Measurements from ENCODE around the gene KLHL24. TPM values are rescaled to one million over a fixed set of nuclear protein-coding genes. Genes with fewer than 3 reads are reported as not detected.

Gene KLHL24
- polyA plus RNA-seq, 1 donor (not counting 4 experiments of a cell fraction or from before 2014, with no cell fraction given): 12.0 TPM

DNA sequence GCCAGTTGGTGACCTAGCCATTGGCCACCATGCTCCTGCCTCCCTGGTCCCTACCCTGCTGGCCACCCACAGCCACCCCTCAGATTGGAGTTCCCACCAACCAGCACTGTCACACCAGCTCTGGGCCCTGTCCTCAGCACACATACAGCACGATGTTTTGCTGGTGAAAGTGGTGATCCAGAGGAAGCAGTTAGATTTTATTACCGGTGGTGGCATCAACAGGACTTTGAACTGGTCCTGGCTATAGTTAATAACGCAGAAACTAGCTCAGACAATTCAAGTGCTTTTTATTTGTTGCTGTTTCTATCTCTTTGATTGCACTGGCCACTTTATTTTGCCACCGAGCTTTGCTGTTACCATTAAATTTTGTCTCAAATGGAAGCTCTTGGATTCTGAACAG, 16.4 kb upstream of the KLHL24 start:
- H3K4me2 ChIP-seq (ENCODE audit: control insufficient read depth, extremely low read depth, insufficient read depth, low read depth, low read length): no peak overlapping the region
- no peaks in the 10 kb centered on the region for H3K9me3 ChIP-seq (ENCODE audit: control insufficient read depth, low read depth, low read length)
- no peak for TF ChIP-seq EZH2 (IDR thresholded peaks at IDR 0.05; ENCODE audit: low read length)
- TF ChIP-seq, protein P1, sequence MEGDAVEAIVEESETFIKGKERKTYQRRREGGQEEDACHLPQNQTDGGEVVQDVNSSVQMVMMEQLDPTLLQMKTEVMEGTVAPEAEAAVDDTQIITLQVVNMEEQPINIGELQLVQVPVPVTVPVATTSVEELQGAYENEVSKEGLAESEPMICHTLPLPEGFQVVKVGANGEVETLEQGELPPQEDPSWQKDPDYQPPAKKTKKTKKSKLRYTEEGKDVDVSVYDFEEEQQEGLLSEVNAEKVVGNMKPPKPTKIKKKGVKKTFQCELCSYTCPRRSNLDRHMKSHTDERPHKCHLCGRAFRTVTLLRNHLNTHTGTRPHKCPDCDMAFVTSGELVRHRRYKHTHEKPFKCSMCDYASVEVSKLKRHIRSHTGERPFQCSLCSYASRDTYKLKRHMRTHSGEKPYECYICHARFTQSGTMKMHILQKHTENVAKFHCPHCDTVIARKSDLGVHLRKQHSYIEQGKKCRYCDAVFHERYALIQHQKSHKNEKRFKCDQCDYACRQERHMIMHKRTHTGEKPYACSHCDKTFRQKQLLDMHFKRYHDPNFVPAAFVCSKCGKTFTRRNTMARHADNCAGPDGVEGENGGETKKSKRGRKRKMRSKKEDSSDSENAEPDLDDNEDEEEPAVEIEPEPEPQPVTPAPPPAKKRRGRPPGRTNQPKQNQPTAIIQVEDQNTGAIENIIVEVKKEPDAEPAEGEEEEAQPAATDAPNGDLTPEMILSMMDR (optimal IDR thresholded peaks at IDR 0.05 in 1 of 3, IDR thresholded peaks at IDR 0.05 in 1 of 3, conservative IDR thresholded peaks at IDR 0.05 in 1 of 3; ENCODE audit: extremely low read depth in 1 of 3, insufficient read depth in 2 of 3, low read length in 3 of 3): no peak
- no peak overlapping the region for H2AFZ ChIP-seq (ENCODE audit: control insufficient read depth, low read length)
- H3K4me3 ChIP-seq (ENCODE audit: control insufficient read depth in 2 of 3, extremely low read depth in 1 of 3, insufficient read depth in 2 of 3, low read depth in 1 of 3, low read length in 3 of 3): no peak overlapping the region
- no peaks in the 10 kb centered on the region for H4K20me1 ChIP-seq (ENCODE audit: control insufficient read depth, extremely low read depth, insufficient read depth, low read length)
- H3K79me2 ChIP-seq (ENCODE audit: control insufficient read depth, insufficient read depth, low read length): no peaks in the 10 kb centered on the region
- no peak for FAIRE-seq
- H3K27ac ChIP-seq (ENCODE audit: control insufficient read depth, insufficient read depth, low read length): no peak overlapping the region
- no peak overlapping the region for H3K9ac ChIP-seq (ENCODE audit: control insufficient read depth, extremely low read depth, insufficient read depth, low read length)
- H3K9me1 ChIP-seq (ENCODE audit: control insufficient read depth, extremely low read depth, insufficient read depth, low read length): no peaks in the 10 kb centered on the region
- no peak for DNase-seq (ENCODE audit: low read depth, low spot score)
- dilution Hi-C loops (cut with MboI; ENCODE audit: extremely low pct_ligation_motif_present, low sequenced_read_pairs): no loop called here
- H3K36me3 ChIP-seq (ENCODE audit: control insufficient read depth in 2 of 2, extremely low read depth in 1 of 2, insufficient read depth in 2 of 2, low read length in 2 of 2): no peaks in the 10 kb centered on the region
- H3K4me1 ChIP-seq (ENCODE audit: control insufficient read depth, extremely low read depth, insufficient read depth, low read length): no peaks in the 10 kb centered on the region
- H3K27me3 ChIP-seq (ENCODE audit: control insufficient read depth, extremely low read depth, insufficient read depth, low read length): no peaks in the 10 kb centered on the region

DNA sequence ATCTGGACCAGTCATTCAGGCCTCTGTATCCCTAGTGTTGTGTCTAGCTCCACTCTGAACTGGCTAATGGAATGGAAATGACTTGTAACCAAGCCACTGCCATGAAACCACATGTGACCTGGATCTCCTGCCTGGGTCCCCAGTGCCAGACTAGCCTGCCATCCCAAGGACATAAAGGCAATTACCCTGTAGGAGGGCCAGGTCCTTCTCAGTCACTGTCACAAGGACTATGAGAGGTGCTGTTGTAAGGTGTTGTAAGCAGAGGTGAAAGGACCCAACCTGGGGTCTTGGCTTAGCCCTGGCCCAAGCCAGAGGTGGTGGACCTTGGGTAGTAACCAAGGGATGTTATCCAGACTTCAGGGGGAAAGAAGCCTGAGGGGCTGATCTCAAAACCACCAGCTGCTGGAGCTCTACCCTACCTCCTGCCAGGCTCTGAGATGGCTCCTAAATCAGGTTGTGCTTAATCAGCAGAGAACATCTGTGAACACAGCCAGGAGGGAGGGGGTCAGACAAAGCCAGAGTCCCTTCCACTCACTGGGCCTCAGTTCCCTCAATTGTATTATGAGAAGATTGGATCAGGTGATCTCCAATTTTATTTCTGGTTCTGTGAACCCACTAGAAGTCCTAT, 15.7 kb upstream of the KLHL24 start:
- H3K27ac ChIP-seq (ENCODE audit: control insufficient read depth, insufficient read depth, low read length): no peak overlapping the region
- H3K36me3 ChIP-seq (ENCODE audit: control insufficient read depth in 2 of 2, extremely low read depth in 1 of 2, insufficient read depth in 2 of 2, low read length in 2 of 2): no peaks in the 10 kb centered on the region
- H3K4me1 ChIP-seq (ENCODE audit: control insufficient read depth, extremely low read depth, insufficient read depth, low read length): no peaks in the 10 kb centered on the region
- no peaks in the 10 kb centered on the region for H3K9me1 ChIP-seq (ENCODE audit: control insufficient read depth, extremely low read depth, insufficient read depth, low read length)
- dilution Hi-C loops (cut with MboI; ENCODE audit: extremely low pct_ligation_motif_present, low sequenced_read_pairs): no loop called here
- H4K20me1 ChIP-seq (ENCODE audit: control insufficient read depth, extremely low read depth, insufficient read depth, low read length): no peaks in the 10 kb centered on the region
- H3K27me3 ChIP-seq (ENCODE audit: control insufficient read depth, extremely low read depth, insufficient read depth, low read length): no peaks in the 10 kb centered on the region
- DNase-seq (ENCODE audit: low read depth, low spot score): no peak
- no peaks in the 10 kb centered on the region for H3K9me3 ChIP-seq (ENCODE audit: control insufficient read depth, low read depth, low read length)
- no peak overlapping the region for H3K4me2 ChIP-seq (ENCODE audit: control insufficient read depth, extremely low read depth, insufficient read depth, low read depth, low read length)
- no peak overlapping the region for H3K4me3 ChIP-seq (ENCODE audit: control insufficient read depth in 2 of 3, extremely low read depth in 1 of 3, insufficient read depth in 2 of 3, low read depth in 1 of 3, low read length in 3 of 3)
- FAIRE-seq: no peak
- no peak overlapping the region for H3K9ac ChIP-seq (ENCODE audit: control insufficient read depth, extremely low read depth, insufficient read depth, low read length)
- no peak for TF ChIP-seq EZH2 (IDR thresholded peaks at IDR 0.05; ENCODE audit: low read length)
- TF ChIP-seq, protein P1 (optimal IDR thresholded peaks at IDR 0.05 in 1 of 3, IDR thresholded peaks at IDR 0.05 in 1 of 3, conservative IDR thresholded peaks at IDR 0.05 in 1 of 3; ENCODE audit: extremely low read depth in 1 of 3, insufficient read depth in 2 of 3, low read length in 3 of 3): no peak
- no peaks in the 10 kb centered on the region for H3K79me2 ChIP-seq (ENCODE audit: control insufficient read depth, insufficient read depth, low read length)
- no peak overlapping the region for H2AFZ ChIP-seq (ENCODE audit: control insufficient read depth, low read length)
